Inferior parietal cortex (tissue), 1 donor: ENCODE measurements around the gene MAPK8IP3.

Experiments
- DNase-seq: peaks from one replicate; pipeline ENCODE4 v3.0.0-alpha.2; 2016; ENCODE audit errors: extremely low spot score

Gene MAPK8IP3, protein sequence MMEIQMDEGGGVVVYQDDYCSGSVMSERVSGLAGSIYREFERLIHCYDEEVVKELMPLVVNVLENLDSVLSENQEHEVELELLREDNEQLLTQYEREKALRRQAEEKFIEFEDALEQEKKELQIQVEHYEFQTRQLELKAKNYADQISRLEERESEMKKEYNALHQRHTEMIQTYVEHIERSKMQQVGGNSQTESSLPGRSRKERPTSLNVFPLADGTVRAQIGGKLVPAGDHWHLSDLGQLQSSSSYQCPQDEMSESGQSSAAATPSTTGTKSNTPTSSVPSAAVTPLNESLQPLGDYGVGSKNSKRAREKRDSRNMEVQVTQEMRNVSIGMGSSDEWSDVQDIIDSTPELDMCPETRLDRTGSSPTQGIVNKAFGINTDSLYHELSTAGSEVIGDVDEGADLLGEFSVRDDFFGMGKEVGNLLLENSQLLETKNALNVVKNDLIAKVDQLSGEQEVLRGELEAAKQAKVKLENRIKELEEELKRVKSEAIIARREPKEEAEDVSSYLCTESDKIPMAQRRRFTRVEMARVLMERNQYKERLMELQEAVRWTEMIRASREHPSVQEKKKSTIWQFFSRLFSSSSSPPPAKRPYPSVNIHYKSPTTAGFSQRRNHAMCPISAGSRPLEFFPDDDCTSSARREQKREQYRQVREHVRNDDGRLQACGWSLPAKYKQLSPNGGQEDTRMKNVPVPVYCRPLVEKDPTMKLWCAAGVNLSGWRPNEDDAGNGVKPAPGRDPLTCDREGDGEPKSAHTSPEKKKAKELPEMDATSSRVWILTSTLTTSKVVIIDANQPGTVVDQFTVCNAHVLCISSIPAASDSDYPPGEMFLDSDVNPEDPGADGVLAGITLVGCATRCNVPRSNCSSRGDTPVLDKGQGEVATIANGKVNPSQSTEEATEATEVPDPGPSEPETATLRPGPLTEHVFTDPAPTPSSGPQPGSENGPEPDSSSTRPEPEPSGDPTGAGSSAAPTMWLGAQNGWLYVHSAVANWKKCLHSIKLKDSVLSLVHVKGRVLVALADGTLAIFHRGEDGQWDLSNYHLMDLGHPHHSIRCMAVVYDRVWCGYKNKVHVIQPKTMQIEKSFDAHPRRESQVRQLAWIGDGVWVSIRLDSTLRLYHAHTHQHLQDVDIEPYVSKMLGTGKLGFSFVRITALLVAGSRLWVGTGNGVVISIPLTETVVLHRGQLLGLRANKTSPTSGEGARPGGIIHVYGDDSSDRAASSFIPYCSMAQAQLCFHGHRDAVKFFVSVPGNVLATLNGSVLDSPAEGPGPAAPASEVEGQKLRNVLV (N-terminal part only)

DNA sequence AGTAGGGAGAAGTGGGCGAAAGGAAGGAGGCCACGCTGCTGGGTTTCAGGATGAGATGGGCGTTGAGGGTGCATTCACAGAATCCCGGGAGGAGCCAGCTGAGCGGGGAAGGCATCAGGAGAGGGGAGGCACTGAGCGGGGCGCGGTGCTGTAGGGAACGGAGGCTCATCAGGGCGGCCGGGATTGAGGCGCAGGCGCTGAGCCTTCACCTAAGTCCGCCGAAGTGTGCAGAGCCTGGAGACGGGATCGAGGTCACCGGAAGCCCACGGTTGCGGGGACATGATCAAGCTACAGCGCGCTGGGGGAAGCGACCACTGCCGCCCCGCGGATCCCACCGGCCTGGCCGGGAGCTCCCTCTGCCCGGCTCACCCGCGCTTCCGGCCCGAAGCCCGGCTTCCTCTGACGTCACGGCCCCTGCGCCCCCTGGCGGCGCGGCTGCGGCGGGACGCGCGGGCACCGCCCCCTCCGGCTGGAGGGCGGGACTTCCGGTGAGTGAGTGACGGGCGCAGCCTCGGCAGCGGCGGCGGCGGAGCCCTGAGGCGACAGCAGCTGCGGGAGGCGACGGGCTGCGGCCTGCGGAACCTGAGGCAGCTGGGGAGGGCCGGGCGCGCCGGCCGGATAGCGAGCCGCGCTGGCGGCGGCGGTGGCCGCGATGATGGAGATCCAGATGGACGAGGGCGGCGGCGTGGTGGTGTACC, at the start of gene MAPK8IP3:
TSS of gene MAPK8IP3 (plus strand) at position 508 of the 698 bp plus-strand sequence. CDS start at position 653, 145 bp downstream.
- peak; percentile 92 for DNase-seq

DNA sequence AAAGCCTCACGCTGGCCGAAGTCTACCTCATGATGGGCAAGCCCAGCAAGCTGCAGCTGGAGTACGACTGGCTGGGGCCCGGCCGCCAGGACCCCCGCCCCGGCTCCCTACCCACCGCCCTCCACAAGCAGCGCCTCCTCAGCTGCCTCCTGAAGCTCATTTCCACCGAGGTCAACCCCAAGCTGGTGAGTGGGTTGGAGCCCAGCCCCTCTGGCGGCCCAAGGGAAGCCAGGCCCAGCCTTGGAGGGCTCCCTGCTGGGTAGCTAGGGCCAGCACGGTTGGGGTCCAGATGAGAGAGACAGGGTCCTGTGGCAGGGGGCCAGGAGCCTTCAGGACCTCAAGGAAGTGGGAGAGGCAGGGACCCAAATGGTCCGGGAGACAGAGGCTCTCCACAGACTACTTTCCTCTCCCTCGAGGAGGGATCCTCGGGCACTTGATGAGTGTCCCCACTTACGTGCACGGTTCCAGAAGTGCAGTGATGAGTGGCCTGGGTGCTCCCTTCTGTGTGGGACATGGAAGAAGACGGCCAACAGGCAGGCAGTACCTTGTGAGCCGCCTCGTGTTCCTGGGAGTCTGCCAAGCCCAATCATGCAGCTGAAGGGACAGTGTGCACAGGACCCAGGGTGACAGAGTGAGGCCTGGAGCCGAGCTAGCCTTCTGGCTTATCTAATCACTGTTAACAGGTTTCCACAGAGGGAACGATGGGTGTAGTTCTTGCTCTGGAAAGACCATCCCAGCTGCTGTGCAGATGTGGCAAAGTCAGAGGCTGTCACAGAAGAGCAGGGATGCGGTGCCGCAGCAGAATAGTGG, 49.0 kb upstream of the MAPK8IP3 start:
- DNase-seq: no peak

DNA sequence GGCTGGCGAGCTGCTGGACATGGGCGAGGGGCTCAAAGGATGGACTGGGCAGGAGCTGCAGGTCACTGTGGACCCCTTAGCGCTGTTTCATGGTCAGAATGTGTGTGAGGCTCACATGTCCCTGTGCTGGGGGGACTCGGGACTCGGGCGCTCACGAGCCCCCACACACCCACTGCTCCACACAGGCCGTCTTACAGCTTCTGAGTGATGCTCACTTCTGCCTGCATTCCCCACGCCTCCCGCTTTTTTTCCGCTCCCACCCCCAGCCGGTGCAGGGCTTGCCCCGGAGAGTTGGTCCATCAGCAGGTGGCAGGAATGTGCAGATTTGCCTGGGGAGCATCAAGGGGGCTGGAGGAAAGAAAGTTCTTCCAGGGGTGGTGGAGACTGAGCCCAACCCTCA, 48.2 kb upstream of the MAPK8IP3 start:
- no peak for DNase-seq

DNA sequence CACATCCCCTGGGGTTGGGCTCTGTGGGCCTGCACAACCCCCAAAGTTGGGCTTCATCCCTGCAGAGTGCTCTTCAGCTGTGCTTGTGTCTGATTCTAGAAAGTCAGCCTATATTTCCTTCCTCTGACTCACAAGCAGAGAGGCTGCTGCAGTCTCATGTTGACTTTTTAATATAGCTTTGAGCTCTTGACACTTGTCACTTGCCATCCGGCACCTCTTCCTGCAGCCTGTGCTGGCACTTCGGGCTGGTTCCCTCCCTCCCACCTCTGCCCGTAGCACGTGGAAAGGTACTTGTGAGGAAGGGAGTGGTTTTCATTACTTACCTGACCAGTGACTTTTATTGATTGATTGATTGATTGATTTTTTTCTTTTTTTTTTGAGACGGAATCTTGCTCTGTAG, 47.0 kb upstream of the MAPK8IP3 start:
- DNase-seq: no peak

DNA sequence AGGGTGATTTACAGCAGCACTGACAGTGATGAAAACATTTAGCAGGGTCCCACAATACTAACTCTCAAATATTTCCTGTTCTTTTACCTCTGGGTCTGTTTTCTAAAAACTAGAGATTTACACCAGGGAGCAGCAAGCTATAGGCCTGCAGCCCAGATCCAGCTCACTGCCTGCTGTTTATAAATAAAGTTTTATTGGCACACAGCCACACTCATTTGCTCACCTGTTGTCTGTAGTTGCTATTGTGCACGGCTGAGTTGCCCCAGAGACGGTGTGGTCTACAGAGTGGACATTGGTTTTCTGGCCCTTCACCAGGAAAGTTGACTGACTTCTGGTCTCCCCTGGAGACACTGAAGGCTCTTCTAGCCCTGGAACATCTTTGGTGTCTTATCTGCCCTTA, 44.2 kb upstream of the MAPK8IP3 start:
- no peak for DNase-seq

DNA sequence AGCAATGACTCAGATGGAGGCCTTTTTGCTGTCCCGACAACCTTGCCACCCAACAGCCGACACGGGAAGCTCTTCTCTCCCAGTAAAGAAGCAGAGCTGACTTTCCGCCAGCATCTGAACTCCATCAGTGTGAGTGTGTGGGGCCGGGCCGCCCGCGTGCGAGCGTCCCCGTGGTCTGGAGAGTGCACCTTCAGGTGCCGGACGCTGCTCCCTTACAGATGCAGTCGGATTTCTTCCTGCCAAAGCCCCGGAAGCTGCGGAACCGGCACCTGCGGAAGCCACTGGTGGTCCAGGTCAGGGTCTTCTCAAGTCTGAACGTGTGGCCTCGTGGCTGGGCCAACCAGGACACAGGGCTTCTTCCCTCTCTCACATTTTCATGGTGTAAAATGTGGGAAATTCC, 43.5 kb upstream of the MAPK8IP3 start:
- DNase-seq: no peak

DNA sequence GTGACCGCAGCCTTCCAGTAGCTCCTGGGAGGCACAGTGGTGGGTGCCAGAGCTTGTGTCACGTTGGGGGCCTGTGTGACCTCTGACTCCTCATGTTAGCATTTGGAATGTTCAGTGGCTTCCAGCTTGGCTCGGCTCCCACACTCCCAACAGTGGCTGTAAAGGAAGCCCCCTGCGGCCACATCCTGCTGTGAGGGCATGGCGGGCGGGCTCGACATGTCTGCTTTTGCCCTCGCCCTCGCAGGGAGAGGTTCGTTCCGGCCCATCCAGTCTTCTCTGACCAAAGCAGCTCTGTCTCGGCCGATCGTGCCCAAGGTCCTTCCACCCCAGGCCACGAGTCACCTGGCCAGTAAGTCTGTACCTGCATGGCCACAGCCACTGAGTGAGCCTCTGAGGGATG, 40.2 kb upstream of the MAPK8IP3 start:
- no peak for DNase-seq

- no peak for DNase-seq
Measured at GRCh38 chr16:1666316-1666715, 39.7 kb upstream of the MAPK8IP3 start.

GRCh38 chr16:1667271-1667670, 38.7 kb upstream of the MAPK8IP3 start:
- no peak for DNase-seq

- DNase-seq: no peak
Measured at GRCh38 chr16:1667916-1668315, 38.1 kb upstream of the MAPK8IP3 start.

DNA sequence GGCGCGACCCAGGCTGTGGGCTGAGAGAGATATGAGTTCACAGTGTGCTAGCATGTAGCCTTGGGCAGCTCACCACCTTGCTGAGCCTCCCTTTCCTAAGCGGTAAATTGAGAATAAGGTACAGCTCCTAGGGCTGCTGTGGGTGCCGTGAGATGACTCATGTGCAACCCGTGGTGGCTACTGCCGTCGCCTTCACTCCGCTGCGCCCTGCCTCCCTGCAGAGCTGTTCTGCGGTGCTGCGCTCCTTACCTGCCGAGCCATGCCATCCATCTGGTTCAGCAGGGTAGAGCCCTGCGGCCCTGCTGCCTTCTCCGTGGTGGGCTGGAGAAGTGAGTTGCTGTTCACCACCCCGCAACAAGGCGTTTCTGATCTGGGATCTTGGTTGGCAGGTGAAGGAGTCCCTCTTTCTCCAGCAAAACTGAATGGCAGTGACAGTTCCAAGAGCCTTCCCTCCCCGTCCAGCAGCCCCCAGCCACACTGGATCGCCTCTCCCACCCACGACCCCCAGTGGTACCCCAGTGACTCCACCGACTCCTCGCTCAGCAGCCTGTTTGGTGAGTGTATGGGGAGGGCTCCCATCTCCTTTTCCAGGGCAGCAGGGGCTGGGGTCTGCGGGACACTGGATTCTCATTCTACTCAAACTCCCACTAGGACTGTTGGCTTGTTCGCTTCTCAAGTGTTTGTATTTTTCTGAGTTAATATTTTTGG, 37.2 kb upstream of the MAPK8IP3 start:
- DNase-seq: no peak

- DNase-seq: no peak
Measured at GRCh38 chr16:1669698-1670097, 36.3 kb upstream of the MAPK8IP3 start.

GRCh38 chr16:1670371-1670770, 35.6 kb upstream of the MAPK8IP3 start:
- no peak for DNase-seq

- DNase-seq: no peak
Measured at GRCh38 chr16:1670866-1671265, 35.1 kb upstream of the MAPK8IP3 start.

DNA sequence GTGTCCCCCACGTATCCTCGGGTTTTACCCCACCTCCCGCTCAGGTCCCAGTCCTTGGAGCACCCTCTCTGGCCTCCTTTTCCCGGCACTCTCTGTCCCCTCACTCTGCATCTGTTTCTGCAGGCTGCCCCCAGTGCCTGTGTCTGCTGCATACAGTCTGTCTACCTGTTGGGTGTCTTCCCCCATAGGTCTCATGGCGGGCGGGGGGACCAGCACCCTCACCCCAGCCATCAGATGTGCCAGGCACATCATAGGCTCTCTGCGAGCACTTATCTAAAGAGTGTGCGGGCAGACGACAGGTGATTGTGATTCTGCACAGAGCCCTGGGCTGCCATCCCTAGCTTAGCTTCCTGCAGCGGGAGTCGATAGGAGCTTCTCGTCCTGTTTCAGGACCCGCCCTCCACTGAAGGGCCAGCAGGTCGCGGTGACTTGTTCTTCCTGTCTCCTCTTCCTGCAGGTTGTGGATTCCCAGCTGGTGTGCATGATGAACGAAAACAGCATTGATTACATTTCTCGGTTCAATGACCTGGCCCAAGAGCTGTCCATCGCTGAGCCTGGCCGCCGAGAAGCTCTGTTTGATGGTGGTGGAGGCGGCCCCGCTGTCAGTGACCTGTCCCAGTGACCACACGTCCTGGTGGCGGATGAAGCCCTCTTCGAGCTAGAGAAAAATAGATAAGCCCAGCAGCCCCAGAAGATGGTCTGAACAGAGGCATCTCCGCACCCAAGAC, 32.4 kb upstream of the MAPK8IP3 start:
- DNase-seq: no peak

GRCh38 chr16:1674306-1674705, 31.7 kb upstream of the MAPK8IP3 start:
- DNase-seq: no peak

DNA sequence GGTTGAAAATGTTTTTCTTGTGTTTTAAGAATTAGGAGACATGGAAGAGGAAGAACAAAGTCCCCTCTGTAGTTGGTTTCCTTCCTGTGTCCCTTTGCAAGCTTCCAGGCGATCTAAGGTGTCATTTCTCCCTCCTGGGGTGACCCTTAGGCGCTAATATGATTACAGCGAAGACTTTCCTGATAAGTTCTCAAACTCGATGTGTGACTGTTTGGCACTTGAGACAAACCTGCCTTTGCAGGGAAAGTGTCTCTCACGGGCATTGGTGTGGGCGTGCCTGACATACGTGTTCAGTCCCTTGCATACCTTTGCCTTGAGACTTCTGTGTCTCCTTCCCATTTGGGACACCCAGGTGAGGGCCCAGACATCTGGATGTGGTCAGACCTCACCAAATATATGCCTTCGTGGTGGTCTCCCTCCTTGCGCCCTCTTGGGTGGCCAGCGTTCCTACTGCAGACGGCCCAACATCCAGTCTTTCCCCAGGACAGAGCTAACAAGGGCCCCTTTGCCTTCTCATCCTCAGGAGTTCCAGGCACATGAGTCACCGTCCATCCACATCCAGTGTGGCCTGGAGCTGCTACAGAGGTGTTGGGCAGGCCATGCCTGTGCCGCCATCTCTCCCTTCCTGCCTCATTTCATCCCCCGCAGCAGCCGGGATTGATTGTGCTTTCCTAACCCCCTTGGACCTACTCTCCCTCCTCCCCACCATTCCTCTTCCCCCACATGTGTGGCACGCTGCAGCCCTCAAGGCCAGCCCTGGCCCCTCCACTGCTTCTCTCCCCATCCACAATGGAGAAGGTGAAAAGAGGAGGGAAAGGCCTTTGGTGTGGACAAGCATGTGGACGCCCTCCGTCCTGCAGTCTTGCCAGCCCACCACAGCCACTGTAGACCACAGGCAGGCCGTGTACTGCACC, 31.0 kb upstream of the MAPK8IP3 start:
- no peak for DNase-seq

DNA sequence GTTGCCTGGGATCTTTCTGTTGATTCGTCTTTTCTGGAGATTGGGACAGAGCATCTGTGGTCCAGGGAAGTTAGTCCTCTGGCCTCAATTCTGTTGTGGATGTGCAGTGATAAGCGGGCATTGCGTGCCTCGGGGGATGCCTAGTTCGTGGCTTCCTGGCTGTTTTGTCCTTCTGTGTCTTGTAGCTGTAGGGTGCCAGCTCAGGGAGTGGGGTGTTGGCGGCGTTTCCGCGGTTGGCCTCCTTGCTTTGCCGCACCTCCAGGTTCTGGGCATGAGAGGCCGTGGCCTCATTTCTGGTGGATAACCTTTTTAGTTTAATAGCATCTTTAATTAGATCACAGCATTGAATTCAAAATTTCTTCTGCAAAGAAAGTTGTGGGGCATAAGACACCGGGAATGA, 29.3 kb upstream of the MAPK8IP3 start:
- DNase-seq: no peak
